Suprapubic skin (tissue), 4 donors: ENCODE data around the gene ZNF22.

Experiments
- CTCF ChIP-seq, 2 donors: fragments of 200-600 bp in 1 of 2; fragments of 450-650 bp in 1 of 2; sonication (generic) in 1 of 2; IDR thresholded peaks; one replicate each; pipeline ENCODE4 v1.5.1; 2016 to 2019; ENCODE audit warnings: antibody characterized with exemption in 2 of 2, mild to moderate bottlenecking in 1 of 2, moderate library complexity in 1 of 2
- EP300 ChIP-seq: sonication (generic); formaldehyde crosslinking; IDR thresholded peaks from one replicate; pipeline ENCODE4 v1.6.1; 2017; ENCODE audit warnings: antibody characterized with exemption
- POLR2A ChIP-seq, 2 donors: fragments of 450-650 bp; IDR thresholded peaks; one replicate each; pipeline ENCODE4 v1.6.1; 2017; ENCODE audit warnings: antibody characterized with exemption in 2 of 2, mild to moderate bottlenecking in 2 of 2, moderate library complexity in 2 of 2
- POLR2AphosphoS5 ChIP-seq, 3 donors: sonication (generic); formaldehyde crosslinking; IDR thresholded peaks; one replicate each; pipeline ENCODE4 v1.6.1; 2017; ENCODE audit warnings: antibody characterized with exemption in 3 of 3

GRCh38 chr10:44978213-44978569 lies 22.5 kb upstream of the ZNF22 start:
- TF ChIP-seq CTCF (IDR thresholded peaks at IDR 0.05) (no peak), POLR2A (IDR thresholded peaks at IDR 0.05) (no peak), POLR2AphosphoS5 (IDR thresholded peaks at IDR 0.05) (no peak), EP300 (no peak)
